ENCODE data around the gene RAB11A.
A peak's percentile ranks its signal among the peaks of the same experiment; 100 is the strongest.

RAB11A gene

GRCh38 chr15:65869126-65869953, at the start of gene RAB11A:
Gene RAB11A, plus strand, starts transcription at chr15:65869491. Its CDS starts 95 bp downstream, at chr15:65869586.
- H3K4me1 ChIP-seq (ENCODE audit: insufficient read depth, low read length, poor library complexity, severe bottlenecking), result peaks cover 27% of the 10 kb centered on the region
- H2AFZ ChIP-seq (ENCODE audit: low read length), result peak within 1 kb of the TSS; percentile 92
- no peaks in the 10 kb centered on the region for H3K27me3 ChIP-seq (ENCODE audit: insufficient read depth, low read length, poor library complexity, severe bottlenecking)
- peak within 1 kb of the TSS; percentile 98 for H3K4me2 ChIP-seq (ENCODE audit: low read depth, low read length, poor library complexity, severe bottlenecking)
- no peaks in the 10 kb centered on the region for H3F3A ChIP-seq (ENCODE audit: low read depth)
- H3K9me2 ChIP-seq (replicated peaks; ENCODE audit: low read depth, low read length), result no peaks in the 10 kb centered on the region
- no peaks in the 10 kb centered on the region for H3K9me3 ChIP-seq (ENCODE audit: insufficient read depth, low read depth, low read length)
- H4K20me1 ChIP-seq (ENCODE audit: insufficient read depth, low read length, poor library complexity, severe bottlenecking), result peaks cover 44% of the 10 kb centered on the region
- peak within 1 kb of the TSS; percentile 89 for H3K9ac ChIP-seq (ENCODE audit: low read depth, low read length, poor library complexity, severe bottlenecking)
- peak within 1 kb of the TSS; percentile 89 for H3K4me3 ChIP-seq (ENCODE audit: low read length, poor library complexity, severe bottlenecking)
- H3K79me2 ChIP-seq (ENCODE audit: insufficient read depth, low read length), result peaks cover 49% of the 10 kb centered on the region
- peaks cover under 1% of the 10 kb centered on the region; the same call in 1 of the 2 replicates for H3K36me3 ChIP-seq (ENCODE audit: insufficient read depth, low read length)
- TF ChIP-seq CTCF (conservative IDR thresholded peaks at IDR 0.05; ENCODE audit: low read length), result peak; percentile 45
- TF ChIP-seq EZH2phosphoT487 (IDR thresholded peaks at IDR 0.05; ENCODE audit: borderline replicate concordance), result no peak

GRCh38 chr15:65819563-65819960, 49.7 kb upstream of the RAB11A start:
- TF ChIP-seq EZH2phosphoT487 (IDR thresholded peaks at IDR 0.05; ENCODE audit: borderline replicate concordance), result no peak
- TF ChIP-seq CTCF (conservative IDR thresholded peaks at IDR 0.05; ENCODE audit: low read length), result no peak
- Histone ChIP-seq H3K9ac (ENCODE audit: low read depth, low read length, poor library complexity, severe bottlenecking) (no peak overlapping the region), H3K4me3 (ENCODE audit: low read length, poor library complexity, severe bottlenecking) (peak overlapping the region; percentile 43), H4K20me1 (ENCODE audit: insufficient read depth, low read length, poor library complexity, severe bottlenecking) (no peaks in the 10 kb centered on the region), H3K36me3 (ENCODE audit: insufficient read depth, low read length) (no peaks in the 10 kb centered on the region), H3F3A (ENCODE audit: low read depth) (no peaks in the 10 kb centered on the region), H2AFZ (ENCODE audit: low read length) (no peak overlapping the region), H3K4me1 (ENCODE audit: insufficient read depth, low read length, poor library complexity, severe bottlenecking) (peaks cover 20% of the 10 kb centered on the region), H3K9me2 (replicated peaks; ENCODE audit: low read depth, low read length) (no peaks in the 10 kb centered on the region), H3K9me3 (ENCODE audit: insufficient read depth, low read depth, low read length) (no peaks in the 10 kb centered on the region), H3K27me3 (ENCODE audit: insufficient read depth, low read length, poor library complexity, severe bottlenecking) (no peaks in the 10 kb centered on the region), H3K79me2 (ENCODE audit: insufficient read depth, low read length) (no peaks in the 10 kb centered on the region), H3K4me2 (ENCODE audit: low read depth, low read length, poor library complexity, severe bottlenecking) (peak overlapping the region; percentile 66)

- no peak overlapping the region for H2AFZ ChIP-seq (ENCODE audit: low read length)
- H3K27me3 ChIP-seq (ENCODE audit: insufficient read depth, low read length, poor library complexity, severe bottlenecking), result no peaks in the 10 kb centered on the region
- no peaks in the 10 kb centered on the region for H3F3A ChIP-seq (ENCODE audit: low read depth)
- no peaks in the 10 kb centered on the region for H4K20me1 ChIP-seq (ENCODE audit: insufficient read depth, low read length, poor library complexity, severe bottlenecking)
- no peak overlapping the region for H3K4me2 ChIP-seq (ENCODE audit: low read depth, low read length, poor library complexity, severe bottlenecking)
- no peaks in the 10 kb centered on the region for H3K9me3 ChIP-seq (ENCODE audit: insufficient read depth, low read depth, low read length)
- H3K4me3 ChIP-seq (ENCODE audit: low read length, poor library complexity, severe bottlenecking), result no peak overlapping the region
- H3K36me3 ChIP-seq (ENCODE audit: insufficient read depth, low read length), result no peaks in the 10 kb centered on the region
- H3K9me2 ChIP-seq (replicated peaks; ENCODE audit: low read depth, low read length), result no peaks in the 10 kb centered on the region
- H3K4me1 ChIP-seq (ENCODE audit: insufficient read depth, low read length, poor library complexity, severe bottlenecking), result peaks cover 20% of the 10 kb centered on the region
- no peaks in the 10 kb centered on the region for H3K79me2 ChIP-seq (ENCODE audit: insufficient read depth, low read length)
- TF ChIP-seq CTCF (conservative IDR thresholded peaks at IDR 0.05; ENCODE audit: low read length) (no peak), EZH2phosphoT487 (IDR thresholded peaks at IDR 0.05; ENCODE audit: borderline replicate concordance) (no peak)
- no peak overlapping the region for H3K9ac ChIP-seq (ENCODE audit: low read depth, low read length, poor library complexity, severe bottlenecking)
Measured at GRCh38 chr15:65821070-65821469, 48.2 kb upstream of the RAB11A start.
